HG02870 (cell line): Measurements from ENCODE around the gene MED9.
"Not testable (repeated sequence)": the region's sequence is repeated elsewhere in the genome, so short reads cannot be mapped to it uniquely, and the experiment has no call there.

Source experiments
- ATAC-seq: cut with Tn5 transposase; IDR thresholded peaks from one replicate; pipeline ENCODE4 v1.9.1; 2021; ENCODE audit warnings: mild to moderate bottlenecking, moderate library complexity; ENCODE audit not compliant: unreplicated experiment

MED9 gene

DNA sequence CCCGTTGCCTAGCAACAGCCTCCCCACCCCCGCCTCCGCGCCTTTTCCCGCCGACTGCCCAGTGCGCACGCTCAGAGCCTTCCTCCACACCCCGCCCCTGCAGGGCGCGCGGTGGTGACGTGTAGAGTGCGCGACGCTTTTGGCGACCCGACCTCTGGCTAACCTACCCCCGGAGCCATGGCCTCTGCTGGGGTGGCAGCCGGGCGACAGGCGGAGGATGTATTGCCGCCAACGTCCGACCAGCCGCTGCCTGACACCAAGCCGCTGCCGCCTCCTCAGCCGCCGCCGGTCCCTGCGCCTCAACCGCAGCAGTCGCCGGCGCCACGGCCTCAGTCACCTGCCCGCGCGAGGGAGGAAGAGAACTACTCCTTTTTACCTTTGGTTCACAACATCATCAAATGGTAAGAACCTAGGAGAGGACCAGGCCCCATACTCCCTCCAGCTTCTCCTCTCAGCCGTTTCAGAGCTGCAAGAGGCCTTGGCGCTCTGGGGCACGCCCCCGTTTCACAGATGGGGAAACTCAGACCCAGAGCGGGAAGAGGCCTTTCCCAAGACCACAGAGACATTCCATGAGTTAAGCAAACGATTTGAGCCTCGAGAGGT is at the start of gene MED9:
TSS of gene MED9 (plus strand) at position 136 of the 603 bp plus-strand sequence. CDS start at position 178, 42 bp downstream.
- ATAC-seq, result peak; percentile 75

DNA sequence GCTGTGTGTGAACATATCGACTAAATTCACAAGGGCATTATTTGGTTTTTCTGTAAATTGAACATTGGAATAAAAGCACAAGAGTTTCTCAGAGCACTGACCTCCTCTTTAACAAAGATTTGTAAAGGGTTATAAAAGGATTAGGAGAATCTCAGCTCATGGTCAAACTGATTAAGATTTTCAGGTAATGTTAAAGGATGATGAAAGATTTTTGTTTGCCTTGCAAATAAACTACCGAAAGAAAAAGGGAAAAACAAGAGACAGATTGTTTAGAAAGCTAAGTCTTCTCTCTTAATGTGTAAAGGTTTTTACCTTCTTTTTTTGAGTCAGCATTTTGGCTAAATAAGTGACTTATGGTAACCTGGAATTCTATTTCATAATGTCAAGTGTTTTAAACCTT is 47.6 kb upstream of the MED9 start:
- ATAC-seq, result no peak

GRCh38 chr17:17430924-17431323 is 45.9 kb upstream of the MED9 start:
- ATAC-seq, result not testable (repeated sequence)

GRCh38 chr17:17431605-17432004 is 45.2 kb upstream of the MED9 start:
- ATAC-seq, result no peak

DNA sequence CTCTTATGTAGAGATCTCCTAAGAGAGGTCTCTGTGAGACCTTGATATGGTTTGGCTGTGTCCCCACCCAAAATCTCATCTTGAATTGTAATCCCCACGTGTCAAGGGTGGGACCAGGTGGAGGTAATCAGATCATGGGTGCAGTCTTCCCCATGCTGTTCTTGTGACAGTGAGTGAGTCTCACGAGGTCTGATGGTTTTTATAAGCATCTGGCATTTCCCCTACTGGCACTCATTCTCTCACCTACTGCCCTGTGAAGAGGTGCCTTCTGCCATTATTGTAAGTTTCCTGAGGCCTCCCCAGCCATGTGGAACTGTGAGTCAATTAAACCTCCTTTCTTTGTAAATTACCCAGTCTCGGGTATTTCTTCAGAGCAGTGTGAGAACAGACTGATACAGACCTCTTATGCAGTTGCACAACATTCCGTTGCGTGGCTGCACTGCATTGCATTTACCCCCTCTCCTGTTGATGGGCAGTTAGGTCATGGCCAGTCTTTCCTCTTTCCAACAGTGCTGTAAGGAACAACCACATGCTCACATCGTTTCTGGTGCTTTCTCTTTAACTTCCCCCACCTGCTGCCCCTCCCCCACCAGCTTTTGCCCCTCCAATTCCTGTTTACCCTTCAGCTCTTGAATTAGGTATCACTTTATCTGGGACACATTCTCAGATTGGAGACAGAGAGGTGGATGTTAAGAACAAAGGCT is 43.6 kb upstream of the MED9 start:
- ATAC-seq, result no peak

- ATAC-seq, result no peak
Observed at GRCh38 chr17:17434477-17434876, 42.3 kb upstream of the MED9 start.

DNA sequence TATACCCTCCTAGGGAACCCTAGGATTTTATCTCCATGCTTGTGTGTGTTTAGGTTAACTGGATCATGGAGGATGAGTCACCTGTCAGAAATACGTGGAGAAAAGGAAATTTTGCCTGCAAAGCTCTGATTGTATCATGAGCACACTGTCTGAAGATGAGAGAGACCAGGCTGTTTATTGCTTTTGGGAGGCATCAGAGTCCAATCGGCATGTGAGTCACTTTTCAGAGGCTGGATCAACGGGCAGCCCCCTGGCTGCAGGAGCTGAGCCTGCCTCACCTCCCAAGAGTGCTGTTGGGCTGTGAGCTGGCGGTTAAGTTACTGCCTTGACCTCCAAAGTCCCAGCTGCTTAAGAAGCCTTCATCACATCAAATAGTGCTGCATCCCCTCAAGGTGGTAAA is 41.5 kb upstream of the MED9 start:
- ATAC-seq, result no peak

GRCh38 chr17:17437461-17437860 is 39.3 kb upstream of the MED9 start:
- no peak for ATAC-seq

DNA sequence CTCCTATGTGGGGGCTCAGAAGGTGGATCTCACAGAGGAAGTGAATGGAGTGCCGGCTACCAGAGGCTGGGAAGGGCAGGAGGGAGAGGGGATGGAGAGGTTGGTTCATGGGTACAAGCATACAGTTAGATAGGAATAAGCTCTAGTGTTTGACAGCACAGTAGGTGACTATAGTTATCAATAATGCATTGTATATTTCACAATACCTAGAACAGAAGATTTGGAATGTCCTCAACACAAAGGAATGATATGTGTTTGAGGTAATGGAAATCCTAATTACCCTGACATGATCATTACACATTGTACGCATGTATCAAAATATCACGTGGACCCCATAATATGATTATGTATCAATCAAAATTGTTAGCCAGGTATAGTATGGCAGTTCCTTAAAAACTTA is 38.9 kb upstream of the MED9 start:
- ATAC-seq, result no peak

DNA sequence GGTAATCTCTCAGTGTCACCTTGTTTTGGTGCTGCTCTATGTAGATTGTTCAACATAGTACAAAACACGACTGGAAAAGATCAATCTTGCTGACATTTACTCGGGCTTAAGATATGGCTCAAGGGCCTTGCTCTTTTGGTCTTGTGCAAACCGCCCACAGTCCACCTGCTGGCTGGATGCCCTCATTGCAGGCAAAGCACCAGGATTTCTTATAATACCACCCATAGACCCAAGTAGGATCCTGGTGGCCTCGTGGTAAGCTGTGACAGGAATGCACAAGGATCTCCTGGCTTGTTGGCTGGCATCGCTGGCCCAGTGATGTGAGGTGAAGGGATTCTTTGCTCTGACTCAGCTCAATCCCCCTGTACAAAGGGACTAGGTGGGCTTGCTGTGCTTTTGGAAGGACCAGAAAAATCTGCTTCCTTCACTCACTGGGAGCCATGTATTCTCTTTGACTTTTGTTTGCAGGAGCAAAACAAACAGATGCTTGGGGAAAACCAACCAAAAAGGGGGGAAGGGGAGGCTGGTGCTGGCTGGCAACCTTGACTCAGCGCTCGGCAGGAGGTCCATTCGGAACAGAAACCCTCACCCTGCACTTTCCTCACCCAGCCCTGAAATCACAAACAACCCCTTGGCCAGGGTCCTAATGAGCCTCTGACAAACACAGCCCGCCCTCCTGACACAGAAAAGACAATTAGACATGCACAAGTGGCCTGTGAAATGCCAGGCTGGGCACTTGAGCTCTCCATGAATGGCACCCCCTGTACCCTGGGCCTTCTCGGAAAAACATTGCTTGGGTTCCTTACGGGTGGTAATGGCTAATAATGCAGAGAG is 36.6 kb upstream of the MED9 start:
- no peak for ATAC-seq

- no peak for ATAC-seq
Observed at GRCh38 chr17:17440938-17441675, 35.7 kb upstream of the MED9 start.

GRCh38 chr17:17443173-17443572 is 33.6 kb upstream of the MED9 start:
- no peak for ATAC-seq

DNA sequence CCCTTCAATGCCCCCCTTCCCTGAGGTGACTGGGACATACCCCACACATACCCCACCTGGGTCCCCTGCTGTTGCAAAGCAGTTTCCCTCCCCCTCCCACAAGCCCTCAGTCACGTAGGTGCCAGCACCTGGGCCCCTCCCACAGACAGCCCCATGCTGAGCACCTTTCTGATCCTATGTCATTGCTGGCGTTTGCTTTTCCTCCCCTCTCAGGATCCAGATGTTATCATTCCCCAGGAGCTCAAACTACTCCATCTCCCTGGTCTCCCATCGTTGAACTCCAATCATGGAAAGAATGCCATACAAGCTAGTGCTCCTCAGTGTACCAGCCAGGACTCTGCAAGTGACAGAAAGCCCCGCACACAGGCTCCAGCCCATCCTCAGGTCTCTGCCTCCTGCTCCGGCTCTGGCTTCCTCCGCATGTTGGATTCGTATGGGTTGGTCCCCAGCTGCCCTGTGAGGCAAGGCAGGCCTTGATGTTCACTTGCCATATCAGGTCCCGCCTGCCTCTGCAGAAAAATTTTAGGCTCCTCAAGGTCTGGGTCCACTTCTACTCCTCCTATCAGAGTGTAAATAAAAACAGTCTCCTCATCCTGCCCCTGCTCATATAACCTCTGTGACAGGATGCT is 31.4 kb upstream of the MED9 start:
- no peak for ATAC-seq

DNA sequence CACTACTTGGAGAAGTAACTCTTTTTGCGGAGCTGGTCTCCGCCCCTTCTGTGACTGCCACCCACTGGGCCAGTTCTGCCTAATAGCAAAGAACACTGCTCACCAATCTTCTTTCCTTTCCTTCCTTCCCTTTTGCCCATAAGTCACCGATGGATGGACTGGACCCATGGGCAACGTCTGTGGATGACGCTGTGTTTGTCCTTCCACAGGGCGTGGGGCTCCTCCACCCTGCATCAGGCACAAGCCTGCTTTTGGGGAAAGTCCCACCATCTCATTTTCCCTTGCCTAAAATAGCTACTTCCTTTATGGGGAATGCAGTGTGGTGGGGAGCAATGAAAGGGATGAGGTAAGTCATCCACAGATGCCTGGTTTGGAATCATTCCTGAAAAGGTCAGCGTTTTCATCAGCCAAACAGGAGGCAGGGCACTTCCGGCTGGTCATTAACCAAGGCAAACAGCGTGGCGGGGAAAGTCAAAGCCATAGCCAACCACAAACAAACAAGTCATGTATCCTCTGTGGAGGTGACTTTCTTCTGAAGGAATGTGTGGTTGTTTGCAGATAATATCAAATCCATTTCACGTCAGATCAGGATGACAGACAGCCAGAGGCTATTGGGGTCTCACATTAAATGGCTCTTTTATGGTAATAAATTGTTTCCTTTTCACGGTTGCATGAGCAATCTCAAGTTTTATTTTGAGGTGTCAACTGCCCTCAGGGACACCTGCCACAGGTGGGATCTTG is 30.7 kb upstream of the MED9 start:
- ATAC-seq, result no peak

DNA sequence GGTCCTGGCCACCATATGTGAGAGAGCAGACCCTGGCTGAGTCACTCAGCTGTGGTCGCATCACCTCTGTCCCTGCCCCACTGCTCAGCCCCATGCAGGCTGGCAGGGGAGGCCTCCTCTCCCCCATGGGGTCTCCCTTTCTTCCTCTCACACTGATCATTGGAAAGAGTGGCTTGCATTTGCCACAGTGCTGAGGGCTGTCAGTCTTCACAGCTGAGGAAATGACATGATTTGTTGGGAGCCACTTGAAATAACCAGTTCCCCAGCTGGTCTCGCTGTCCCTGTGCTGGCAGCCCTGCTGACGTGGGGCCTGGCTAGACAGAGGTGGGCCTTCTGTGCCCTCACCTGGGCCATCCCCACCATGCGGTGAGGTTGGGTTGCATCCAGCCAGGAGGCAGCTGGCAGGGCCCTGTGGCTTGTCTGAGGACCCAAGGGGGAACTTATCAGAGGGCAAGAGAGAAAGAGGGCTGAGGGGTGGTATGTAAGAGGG is 30.1 kb upstream of the MED9 start:
- ATAC-seq, result no peak

- ATAC-seq, result no peak
Observed at GRCh38 chr17:17447264-17447663, 29.5 kb upstream of the MED9 start.

DNA sequence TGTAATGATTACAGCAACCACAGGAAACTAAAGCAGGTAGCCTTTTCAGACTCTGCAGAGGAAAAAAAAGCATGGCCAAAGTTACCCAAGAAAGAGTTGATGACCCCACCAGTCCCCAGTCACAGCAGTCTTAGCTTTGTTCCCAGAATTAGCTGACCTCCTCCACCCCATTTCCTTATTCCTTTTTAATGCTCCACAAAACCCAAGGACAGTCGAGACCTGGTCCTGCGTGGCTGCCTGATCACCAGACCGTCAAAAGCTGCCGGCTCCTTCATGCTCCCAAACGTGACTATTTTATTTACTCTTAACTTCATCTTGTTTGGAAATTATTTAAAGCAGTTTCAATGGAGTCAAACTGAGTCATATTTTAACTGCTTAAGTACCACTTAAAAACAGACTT is 28.7 kb upstream of the MED9 start:
- no peak for ATAC-seq

DNA sequence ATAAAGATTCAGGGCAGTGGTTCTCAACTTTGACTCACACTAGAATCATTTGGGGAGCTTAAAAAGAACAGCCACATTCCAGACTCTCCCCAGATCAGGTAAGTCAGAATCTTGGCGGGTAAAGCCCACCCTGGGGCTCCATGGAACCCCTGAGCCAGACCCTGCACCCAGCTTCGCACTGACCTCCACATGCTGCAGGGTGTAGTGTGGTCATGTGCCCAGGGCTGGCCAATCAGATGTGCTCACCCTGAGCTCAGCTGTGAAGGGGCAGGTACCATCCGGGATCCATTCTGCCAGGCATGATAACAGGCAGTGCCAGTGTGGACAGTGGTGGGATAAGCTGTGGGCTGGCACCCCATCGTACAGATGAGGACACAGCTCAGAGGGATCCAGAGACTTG is 28.1 kb upstream of the MED9 start:
- no peak for ATAC-seq

- no peak for ATAC-seq
Observed at GRCh38 chr17:17453088-17453487, 23.7 kb upstream of the MED9 start.

GRCh38 chr17:17454276-17454675 is 22.5 kb upstream of the MED9 start:
- no peak for ATAC-seq
